Measurements from ENCODE around the gene COG1.

GRCh38 chr17:73182616-73183310 lies 10.1 kb upstream of the COG1 start:
- TF ChIP-seq EZH2 (IDR thresholded peaks at IDR 0.05; ENCODE audit: borderline replicate concordance, low read depth, low read length, severe bottlenecking): no peak
- no peak for TF ChIP-seq CTCF (IDR thresholded peaks at IDR 0.05; ENCODE audit: borderline replicate concordance, extremely low read depth, low read length, poor library complexity, severe bottlenecking)

Measured in DND-41 (cell line).